Psoas muscle (tissue), 8 donors: Measurements from ENCODE around the gene RBBP8NL. TPM values are rescaled to one million over a fixed set of nuclear protein-coding genes. Genes with fewer than 3 reads are reported as not detected.

Source experiments
- ATAC-seq, 4 donors: fragments of 200-7000 bp; cut with Tn5 transposase; one replicate each; pipeline ENCODE4 v1.9.1; 2020; ENCODE audit warnings: moderate library complexity in 3 of 4, mild to moderate bottlenecking in 2 of 4
- DNase-seq, 2 donors: peaks; one replicate each; pipeline ENCODE4 v3.0.0-alpha.2; 2020
- H3K27ac ChIP-seq: fragments of 200-600 bp; one replicate; pipeline ENCODE4 v1.8.0; 2022
- H3K27me3 ChIP-seq, 3 donors: fragments of 200-600 bp in 1 of 3; one replicate each; pipeline versions ENCODE4 v1.6.1 to v1.8.0; 2013 to 2022; ENCODE audit warnings: low read length in 2 of 3, mild to moderate bottlenecking in 2 of 3, moderate library complexity in 1 of 3; ENCODE audit not compliant: insufficient read depth in 3 of 3
- H3K36me3 ChIP-seq, 2 donors: fragments of 200-600 bp in 1 of 2; one replicate each; pipeline versions ENCODE4 v1.6.1 to v1.8.0; 2013 to 2022; ENCODE audit warnings: low read depth in 1 of 2, mild to moderate bottlenecking in 1 of 2, moderate library complexity in 1 of 2; ENCODE audit not compliant: insufficient read depth in 1 of 2
- H3K4me1 ChIP-seq: fragments of 200-600 bp; one replicate; pipeline ENCODE4 v1.8.0; 2022
- H3K4me3 ChIP-seq: fragments of 200-600 bp; one replicate; pipeline ENCODE4 v1.8.0; 2022; ENCODE audit warnings: mild to moderate bottlenecking
- H3K9me3 ChIP-seq: fragments of 200-600 bp; one replicate; pipeline ENCODE4 v1.8.0; 2022
- WGBS, 3 donors: extraction: QIAGEN DNeasy Blood & Tissue Kit; methylation state at CpG; one replicate each; pipeline versions ENCODE4 v1.1.6 to v1.1.7; 2013; 5-methylcytosine and 5-hydroxymethylcytosine counted together
- intact Hi-C, 2 donors: fragments of 100-400 bp; cut with DNase I; formaldehyde crosslinking; loops; one replicate each; pipeline versions ENCODE4 v1.11.0 to v1.14.2; 2022
- polyA plus RNA-seq, 3 donors: library from polyadenylated mRNA; stranded (reverse); fragments of 200-250 nt; gene quantifications; one replicate each; pipeline ENCODE4 v1.2.3, GENCODE V29; 2013
- total RNA-seq, 4 donors: library from RNA; stranded (reverse); fragmentation: NEBNext Ultra II Directional in 2 of 4; extraction: Animal tissue kit (Norgen Biotek cat#: 25700) in 2 of 4; gene quantifications; one replicate each; pipeline versions ENCODE4 v1.2.1 to v1.2.4, GENCODE V29; 2021 to 2023
- TF ChIP-seq, protein P1 (sequence below): fragments of 200-600 bp; IDR thresholded peaks from one replicate; pipeline ENCODE4 v1.8.0; 2022; ENCODE audit warnings: antibody characterized with exemption
- donor health status: healthy with polysubstance abuse.
- donor health status: DM: no; HTN: no; CAD: no; lungs with moderate emphysema.
- donor health status: Bipolar disorder and iron deficiency.
- donor health status: healthy.
- donor health status: DM: yes; HTN: yes; CAD: no.
- donor health status: DM: no; HTN: no; CAD: no.
- donor health status: DM: no; HTN: no; CAD: no.
- donor health status: DM: yes; HTN: yes; CAD: no.

The RBBP8NL gene
- total and polyA plus RNA-seq, 7 donors: 0.03 to 0.08 TPM; not detected in 5

DNA sequence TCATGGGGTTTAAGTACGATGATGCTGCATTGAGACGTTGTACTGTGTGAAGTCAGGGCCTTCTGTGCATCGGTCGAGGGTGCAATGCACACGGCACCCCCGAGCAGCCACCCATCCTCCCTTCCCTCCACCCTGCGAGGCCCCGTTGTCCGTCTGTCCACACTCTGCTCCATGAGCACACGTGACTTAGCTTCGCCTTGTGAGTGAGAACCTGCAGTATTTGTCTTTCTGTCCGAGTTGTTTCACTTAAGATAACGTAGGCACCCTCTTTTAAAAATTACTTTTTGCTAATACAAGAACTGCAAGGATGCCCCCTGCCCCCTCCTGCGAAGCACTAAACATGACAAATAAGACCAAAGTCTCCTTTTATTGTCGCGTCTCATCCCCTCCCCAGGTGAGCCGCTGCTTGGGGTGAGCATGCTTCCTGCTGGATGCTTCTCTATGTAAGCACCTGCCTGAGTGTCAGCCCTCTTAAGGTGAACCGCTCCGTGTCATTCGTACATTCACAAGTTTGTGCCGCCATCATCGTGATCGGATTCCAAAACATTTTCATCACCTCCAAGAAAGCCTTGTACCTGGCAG is 3.6 kb upstream of the RBBP8NL start:
- no peak for ATAC-seq
- intact Hi-C loops: no loop called here
- WGBS, 3 donors: 78 to 82% (median 79%) methylated on average over 23 of the region's 23 CpGs

DNA sequence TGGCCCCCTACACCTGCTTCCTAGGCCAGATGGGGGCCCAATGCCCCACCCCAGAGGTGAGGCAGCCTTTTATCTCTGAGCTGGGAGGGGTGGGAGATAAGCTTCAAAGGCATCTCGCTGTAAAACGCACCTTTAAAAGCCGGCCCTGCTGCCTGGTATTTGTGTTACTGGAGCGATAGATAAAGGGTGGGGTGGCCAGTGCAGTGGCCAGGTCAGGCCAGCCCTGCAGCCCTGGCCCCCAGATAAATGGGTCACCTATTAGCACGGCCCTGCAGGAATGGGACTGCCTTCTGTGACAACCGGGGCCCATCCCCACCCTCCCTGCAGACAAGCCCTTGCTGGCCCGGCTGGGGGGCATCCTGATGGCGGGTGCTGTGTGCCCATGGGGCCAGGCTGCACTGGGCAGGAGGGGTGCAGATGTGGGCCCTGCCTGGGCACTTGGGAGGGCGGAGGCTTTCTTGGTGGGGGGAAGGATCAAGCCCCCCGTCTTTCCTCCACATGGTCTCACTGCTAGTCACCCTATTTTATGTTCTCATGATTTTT is 3.0 kb upstream of the RBBP8NL start:
- no peak for ATAC-seq
- no peak for DNase-seq
- Histone ChIP-seq H3K27me3 (peaks cover 0 to 3% (median 2%) of the 10 kb centered on the region in 3 donors), H3K27ac (no peak overlapping the region), H3K36me3 (no peaks in the 10 kb centered on the region), H3K4me1 (peaks cover 10% of the 10 kb centered on the region), H3K4me3 (no peak overlapping the region), H3K9me3 (no peaks in the 10 kb centered on the region)
- intact Hi-C loops: no loop called here
- 81 to 89% (median 88%) methylated on average over 10 of the region's 10 CpGs for WGBS, 3 donors
- TF ChIP-seq, protein P1, sequence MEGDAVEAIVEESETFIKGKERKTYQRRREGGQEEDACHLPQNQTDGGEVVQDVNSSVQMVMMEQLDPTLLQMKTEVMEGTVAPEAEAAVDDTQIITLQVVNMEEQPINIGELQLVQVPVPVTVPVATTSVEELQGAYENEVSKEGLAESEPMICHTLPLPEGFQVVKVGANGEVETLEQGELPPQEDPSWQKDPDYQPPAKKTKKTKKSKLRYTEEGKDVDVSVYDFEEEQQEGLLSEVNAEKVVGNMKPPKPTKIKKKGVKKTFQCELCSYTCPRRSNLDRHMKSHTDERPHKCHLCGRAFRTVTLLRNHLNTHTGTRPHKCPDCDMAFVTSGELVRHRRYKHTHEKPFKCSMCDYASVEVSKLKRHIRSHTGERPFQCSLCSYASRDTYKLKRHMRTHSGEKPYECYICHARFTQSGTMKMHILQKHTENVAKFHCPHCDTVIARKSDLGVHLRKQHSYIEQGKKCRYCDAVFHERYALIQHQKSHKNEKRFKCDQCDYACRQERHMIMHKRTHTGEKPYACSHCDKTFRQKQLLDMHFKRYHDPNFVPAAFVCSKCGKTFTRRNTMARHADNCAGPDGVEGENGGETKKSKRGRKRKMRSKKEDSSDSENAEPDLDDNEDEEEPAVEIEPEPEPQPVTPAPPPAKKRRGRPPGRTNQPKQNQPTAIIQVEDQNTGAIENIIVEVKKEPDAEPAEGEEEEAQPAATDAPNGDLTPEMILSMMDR: no peak

More for the DNA sequence above, 3.6 kb upstream of the RBBP8NL start:
- H3K4me3 ChIP-seq: no peak overlapping the region
- peaks cover 10% of the 10 kb centered on the region for H3K4me1 ChIP-seq
- no peak for DNase-seq
- TF ChIP-seq, protein P1: no peak
- no peaks in the 10 kb centered on the region for H3K9me3 ChIP-seq
- H3K27me3 ChIP-seq: peaks cover 0 to 4% (median 3%) of the 10 kb centered on the region in 3 donors
- H3K27ac ChIP-seq: no peak overlapping the region
- H3K36me3 ChIP-seq: no peaks in the 10 kb centered on the region

DNA sequence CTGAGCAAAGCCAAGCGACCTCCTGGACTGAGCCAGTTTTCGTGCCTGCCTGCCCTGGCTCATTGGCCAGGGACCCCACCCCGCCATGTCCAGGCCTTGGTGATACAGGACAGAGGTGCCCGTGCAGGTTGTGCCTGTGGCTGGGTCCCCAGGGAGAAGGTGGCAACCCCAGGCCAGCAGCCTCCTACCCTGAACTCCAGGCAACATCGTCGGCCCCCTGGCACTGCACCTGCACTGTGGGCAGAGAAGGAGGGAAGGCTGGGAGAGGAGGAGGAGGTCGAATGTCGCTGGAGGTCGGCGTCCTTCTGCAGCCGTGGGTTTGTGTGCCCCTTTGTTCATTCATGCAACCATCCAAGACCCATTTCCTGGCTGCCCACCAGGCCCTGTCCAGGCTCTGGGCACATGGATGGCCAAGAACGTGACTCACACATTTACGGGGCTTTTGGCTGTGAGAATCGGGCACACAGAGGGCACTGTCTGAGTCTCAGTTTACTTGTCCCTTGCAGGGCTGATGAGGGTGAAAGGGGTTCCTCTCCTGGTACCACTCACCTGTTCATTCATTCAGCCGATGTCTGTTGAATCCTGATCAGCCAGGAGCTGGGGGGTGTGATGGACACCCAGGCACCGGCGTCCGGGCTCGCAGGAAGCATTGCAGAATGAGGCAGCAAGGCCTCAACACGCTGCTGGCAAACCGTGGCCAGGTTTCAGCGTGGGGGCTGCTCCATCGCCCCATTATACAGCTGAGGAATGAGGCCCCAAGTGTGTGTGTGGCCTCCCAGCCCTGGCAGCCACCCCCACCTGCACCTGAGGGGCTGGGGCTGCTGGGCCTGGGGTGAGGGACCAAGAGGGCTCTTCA is 2.3 kb upstream of the RBBP8NL start:
- intact Hi-C loops: no loop called here
- peaks cover 0 to 8% (median 4%) of the 10 kb centered on the region in 3 donors for H3K27me3 ChIP-seq

DNA sequence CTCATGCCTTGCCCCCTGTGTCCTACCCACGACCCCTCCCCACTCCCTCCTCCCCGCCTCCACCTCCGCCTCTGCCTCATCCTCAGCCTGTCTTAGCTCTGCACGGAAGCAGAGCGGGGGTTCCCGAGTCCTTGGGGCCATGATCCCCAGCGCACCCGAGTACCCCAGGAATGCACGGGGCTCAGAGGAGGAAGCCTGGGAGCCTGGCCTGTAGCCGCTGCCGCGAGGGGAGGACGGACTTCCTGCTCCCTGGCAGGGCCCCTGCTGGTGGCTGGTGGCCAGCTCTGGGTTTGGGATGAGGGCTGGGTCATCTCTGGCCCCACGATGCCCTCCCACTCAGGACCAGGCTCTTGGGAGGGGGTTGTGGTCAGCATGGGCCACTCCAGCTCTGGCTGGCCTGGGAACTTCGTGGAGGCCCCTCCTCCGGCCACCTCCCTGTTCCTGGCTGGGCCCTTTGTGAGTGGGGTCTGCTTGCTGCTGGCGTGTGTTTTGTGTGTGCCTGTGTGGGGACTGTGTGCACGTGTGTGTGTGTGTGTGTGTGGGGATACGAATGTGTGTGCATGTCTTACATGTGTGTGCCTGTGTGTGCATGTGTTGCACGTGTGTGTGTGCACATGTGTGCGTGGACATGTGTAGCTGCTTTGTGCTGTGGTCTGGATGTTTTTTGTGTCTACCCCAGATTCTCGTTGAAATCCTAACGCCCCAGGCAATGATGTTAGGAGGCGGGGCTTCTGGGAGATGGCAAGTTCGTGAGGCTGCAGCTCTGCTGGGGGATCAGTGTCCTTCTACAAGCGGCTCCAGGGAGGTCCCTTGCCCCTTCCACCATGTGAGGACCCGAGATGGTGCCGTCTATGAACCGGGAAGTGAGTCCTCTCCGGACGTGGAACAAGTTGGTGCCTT is 1.3 kb upstream of the RBBP8NL start:
- ATAC-seq (no peak), DNase-seq (no peak)
- no peak overlapping the region for H3K27ac ChIP-seq
- no peaks in the 10 kb centered on the region for H3K9me3 ChIP-seq
- peaks cover 4% of the 10 kb centered on the region for H3K4me1 ChIP-seq
- 59 to 71% (median 68%) methylated on average over 29 to 31 of the region's 31 CpGs for WGBS, 3 donors
- H3K4me3 ChIP-seq: no peak overlapping the region
- H3K27me3 ChIP-seq: peaks cover 0 to 19% (median 6%) of the 10 kb centered on the region in 3 donors
- TF ChIP-seq, protein P1: no peak
- H3K36me3 ChIP-seq: no peaks in the 10 kb centered on the region
- intact Hi-C loops: no loop called here

More for the DNA sequence above, 2.3 kb upstream of the RBBP8NL start:
- WGBS, 3 donors: 52 to 72% (median 52%) methylated on average over 23 of the region's 23 CpGs
- no peak overlapping the region for H3K4me3 ChIP-seq
- ATAC-seq: no peak
- H3K4me1 ChIP-seq: peaks cover 10% of the 10 kb centered on the region
- no peak for DNase-seq
- H3K27ac ChIP-seq: no peak overlapping the region
- H3K9me3 ChIP-seq: no peaks in the 10 kb centered on the region
- no peaks in the 10 kb centered on the region for H3K36me3 ChIP-seq
- TF ChIP-seq, protein P1: no peak
